HG03135 (cell line): ENCODE results near the gene ENTPD2.
A peak's percentile ranks its signal among the peaks of the same experiment; 100 is the strongest.

Experiments used
- ATAC-seq: cut with Tn5 transposase; IDR thresholded peaks from one replicate; pipeline ENCODE4 v1.9.1; 2021; ENCODE audit warnings: mild to moderate bottlenecking, moderate library complexity; ENCODE audit not compliant: unreplicated experiment

ENTPD2 gene

DNA sequence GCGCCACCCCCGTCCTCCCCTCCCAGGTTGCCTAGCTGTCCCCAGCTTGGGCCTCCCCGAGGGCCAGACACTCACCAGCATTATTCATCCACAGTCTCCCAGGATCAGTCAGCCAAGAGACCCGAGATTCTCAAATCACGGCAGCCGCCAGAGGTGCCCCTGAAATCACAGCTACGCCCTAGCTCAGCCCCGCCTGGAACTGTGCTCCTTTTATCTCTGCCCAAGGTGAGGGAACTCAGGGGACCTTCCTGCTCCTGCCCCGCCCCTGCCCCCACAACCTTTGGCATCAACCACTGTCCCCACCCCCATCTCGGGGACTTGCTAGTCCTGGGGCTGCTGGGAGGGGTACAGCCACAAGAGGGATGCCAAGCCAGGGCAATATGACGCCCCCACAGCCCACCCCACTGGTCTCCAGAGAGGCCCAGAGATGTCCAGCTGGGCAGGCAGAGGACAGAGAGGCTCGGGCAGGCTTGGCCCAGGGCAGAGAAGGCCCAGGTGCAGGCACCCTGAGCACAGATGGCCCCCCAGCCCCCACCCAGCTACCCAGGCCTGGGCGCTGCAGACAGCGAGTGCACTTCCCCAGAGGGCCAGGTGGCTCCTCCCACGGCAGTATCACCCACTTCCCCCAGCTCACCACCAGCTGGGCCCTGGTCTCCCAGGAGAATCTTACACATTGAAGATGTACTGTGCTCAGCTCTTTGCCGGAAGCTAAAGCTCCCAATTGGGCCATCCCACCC lies 21.8 kb downstream of the ENTPD2 start, which contains the start of gene FUT7:
Gene FUT7, minus strand, starts transcription at position 185 of the 737 bp plus-strand sequence. Its CDS starts 97 bp downstream, at position 88.
- no peak for ATAC-seq

GRCh38 chr9:137030538-137031527 lies 23.0 kb downstream of the ENTPD2 start:
- no peak for ATAC-seq

DNA sequence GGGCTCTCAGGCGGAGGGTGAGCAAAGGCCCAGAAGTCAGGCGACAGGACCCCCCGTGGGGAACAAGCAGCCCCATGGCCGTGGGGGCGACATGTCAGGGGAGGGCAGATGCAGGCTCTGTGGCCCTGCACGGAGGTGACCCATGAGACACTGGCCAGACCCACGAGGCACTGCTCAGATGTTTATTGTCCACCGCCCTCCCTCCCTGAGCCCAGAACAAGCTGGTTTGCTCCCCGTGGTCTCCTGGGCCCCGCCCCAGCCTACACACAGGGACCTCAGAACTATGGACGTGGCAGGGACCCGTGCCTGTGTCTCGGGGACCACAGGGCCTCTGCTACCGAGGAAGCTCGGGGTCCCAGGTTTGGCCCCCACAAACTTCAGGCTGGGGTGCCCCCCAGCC lies 23.9 kb downstream of the ENTPD2 start:
- ATAC-seq = no peak

GRCh38 chr9:137029058-137029936 lies 24.6 kb downstream of the ENTPD2 start:
- ATAC-seq = no peak

GRCh38 chr9:137028263-137029057 lies 25.4 kb downstream of the ENTPD2 start:
- peak; percentile 31 for ATAC-seq

DNA sequence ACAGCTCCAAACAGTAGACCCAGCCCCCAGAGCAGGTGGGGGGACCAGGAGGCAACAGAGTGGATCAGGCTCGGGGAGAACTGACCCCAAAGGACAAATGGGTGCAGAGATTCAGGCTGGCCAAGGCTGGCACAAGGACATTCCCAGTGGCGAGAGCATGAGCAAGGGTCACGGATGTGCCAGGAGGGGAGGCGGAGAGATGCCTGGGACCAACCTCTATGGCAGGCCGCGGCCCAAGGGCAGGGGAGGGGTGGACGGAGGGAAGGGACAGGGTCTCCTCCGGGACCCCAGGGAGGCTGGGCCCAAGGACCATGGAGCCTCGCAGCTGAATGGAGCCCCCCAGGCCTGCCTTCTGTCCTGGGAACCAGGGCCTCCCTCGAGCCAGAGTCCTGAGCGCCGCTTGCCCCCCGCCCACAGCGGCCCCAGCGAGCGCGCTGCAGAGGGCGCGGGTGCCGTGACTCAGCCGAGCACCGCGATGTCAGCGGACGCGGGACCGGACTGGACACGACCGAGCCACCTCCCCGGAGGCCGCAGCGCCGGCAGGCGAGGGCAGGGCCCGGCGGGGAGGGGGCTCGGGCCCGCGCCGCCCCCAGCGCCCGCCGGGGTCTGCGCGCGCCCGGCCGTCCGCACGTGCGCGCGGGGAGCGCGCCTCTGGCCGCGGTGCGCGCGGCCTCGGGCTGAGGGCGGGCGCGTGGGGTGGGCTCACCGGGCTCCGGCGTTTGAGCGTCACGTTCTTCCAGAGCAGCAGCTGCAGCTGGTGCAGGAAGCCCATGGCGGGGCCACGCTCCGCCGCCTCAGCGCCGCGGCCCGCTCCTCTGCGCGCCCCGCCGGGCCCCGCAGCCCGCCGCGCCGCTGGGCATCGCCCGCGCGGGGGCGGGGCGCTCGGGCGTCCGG lies 26.2 kb downstream of the ENTPD2 start, which contains the start of gene ABCA2:
Gene ABCA2, minus strand, starts transcription at position 869 of the 894 bp plus-strand sequence. Its CDS starts 97 bp downstream, at position 772.
- no peak for ATAC-seq

DNA sequence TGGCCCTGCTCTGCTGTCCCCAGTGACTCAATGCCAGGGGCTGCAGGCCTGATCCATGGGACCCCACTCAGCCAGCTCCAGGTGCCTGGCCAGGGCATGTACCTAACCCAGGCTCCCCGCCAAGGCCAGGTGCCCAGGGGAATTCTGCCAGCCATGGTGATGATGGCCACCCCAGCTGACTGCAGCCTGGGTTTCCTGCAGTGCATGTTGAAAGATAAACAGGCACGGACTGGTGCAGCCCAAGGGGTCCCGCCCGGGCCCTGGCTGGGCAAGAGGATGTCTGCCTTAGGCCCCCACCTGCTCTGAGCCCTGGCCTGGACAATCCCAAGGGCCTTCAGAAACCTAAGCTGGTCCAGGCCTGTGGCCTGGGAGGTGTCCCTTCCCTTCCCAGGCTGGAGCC lies 27.0 kb downstream of the ENTPD2 start:
- no peak for ATAC-seq

GRCh38 chr9:137026384-137026783 lies 27.5 kb downstream of the ENTPD2 start:
- no peak for ATAC-seq

DNA sequence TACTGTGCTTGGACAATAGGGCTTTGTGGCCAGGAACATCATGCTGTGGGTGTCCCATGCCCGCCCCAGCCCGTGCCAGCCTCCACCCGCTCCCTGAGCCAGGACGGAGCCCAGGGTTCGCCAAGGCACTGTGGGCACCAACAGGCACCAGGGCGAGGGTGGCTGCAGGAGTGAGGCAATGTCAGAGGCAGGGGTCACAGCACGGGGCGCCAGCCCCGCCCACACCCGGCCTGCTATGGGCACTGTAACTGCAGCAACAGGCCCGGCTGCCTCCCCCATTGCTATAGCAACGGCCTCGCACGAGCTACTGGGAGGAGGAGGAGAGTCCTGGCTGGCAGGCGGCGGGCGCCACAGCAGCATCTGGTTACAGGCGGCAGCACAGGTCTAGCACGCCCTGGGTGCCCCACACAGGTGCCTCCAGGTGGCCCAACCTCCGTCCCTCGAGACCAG lies 28.3 kb downstream of the ENTPD2 start:
- no peak for ATAC-seq

DNA sequence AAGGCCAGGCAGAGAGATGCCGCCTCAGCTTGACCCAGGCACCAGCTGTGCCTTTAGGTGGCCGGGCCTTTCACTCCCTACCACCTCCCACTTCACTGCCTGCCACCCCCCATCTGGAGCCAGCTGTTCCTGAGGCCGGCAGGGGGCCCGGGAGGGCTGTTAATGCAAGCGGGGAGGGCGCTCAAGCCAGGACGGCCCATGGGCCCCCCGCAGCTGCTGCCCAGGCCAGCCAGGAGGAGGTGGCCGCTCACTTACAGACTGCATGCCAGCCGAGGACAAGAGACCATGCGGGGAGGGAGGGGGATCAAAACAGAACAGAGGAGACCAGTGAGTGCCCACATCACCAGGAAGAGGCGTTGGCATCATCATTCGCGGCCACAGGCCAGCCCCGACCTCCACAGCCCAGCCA lies 30.3 kb downstream of the ENTPD2 start:
- ATAC-seq = no peak

DNA sequence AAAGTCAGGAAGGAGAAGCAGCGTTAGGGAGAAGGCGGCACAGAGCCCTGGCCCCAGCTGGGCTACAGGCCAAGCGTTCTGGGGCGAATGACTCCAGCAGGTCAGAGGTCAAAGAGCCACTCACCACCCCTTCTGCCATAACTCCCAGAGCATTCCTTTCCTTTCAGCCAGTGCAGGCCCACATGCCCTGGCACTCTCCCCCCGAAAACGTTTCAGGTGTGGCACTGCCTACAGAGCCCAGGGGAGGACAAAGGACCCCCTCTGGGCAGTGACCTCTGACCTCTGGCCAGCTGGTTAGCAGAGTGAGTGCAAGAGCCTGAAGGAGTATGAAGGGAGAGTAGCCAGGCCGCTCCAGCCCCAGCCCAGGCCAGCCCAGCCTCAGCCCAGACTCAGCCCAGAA lies 30.7 kb downstream of the ENTPD2 start:
- no peak for ATAC-seq

GRCh38 chr9:137022662-137023008 lies 31.2 kb downstream of the ENTPD2 start:
- no peak for ATAC-seq

- ATAC-seq = no peak
Measured at GRCh38 chr9:137021979-137022661, 31.7 kb downstream of the ENTPD2 start.

- no peak for ATAC-seq
Measured at GRCh38 chr9:137021568-137021978, 32.3 kb downstream of the ENTPD2 start.

DNA sequence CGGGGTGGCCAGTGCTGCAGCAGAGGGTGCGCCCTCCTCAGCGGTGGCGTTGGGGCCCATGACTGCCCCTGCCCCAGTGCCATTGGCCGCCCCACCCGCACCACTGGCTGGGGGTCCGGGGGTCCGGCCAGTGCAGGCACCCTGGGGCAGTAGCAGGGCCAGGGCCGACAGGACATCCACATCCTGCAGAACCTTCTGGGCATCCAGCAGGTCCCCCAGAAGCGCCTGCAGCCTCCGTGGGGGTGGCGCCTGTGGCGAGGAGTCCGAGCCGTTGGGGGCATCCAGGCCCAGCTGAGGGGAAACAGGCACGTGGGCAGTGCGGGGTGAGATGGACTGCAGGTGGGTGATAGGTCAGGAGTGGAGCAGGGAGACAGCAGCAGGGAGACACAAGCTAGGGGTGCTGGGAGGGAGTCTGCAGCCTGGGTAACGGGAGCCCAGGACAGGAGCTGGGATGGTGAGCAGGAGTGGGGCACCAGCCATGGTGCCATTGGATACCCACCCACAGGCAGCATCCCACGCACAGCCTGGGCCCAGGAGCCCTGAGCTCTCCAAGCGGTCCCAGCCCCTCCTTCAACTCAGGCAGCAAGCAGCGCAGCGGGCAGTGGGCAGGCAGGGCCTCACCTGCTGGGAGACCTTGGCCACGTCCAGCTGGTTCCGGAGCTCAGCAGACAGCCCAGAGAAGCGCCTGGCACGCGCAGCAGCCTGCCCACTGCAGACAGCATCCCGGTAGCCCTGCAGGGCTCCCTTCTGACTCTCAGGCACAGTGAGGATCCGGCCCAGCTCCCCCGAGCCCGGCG lies 32.9 kb downstream of the ENTPD2 start:
- ATAC-seq = no peak

DNA sequence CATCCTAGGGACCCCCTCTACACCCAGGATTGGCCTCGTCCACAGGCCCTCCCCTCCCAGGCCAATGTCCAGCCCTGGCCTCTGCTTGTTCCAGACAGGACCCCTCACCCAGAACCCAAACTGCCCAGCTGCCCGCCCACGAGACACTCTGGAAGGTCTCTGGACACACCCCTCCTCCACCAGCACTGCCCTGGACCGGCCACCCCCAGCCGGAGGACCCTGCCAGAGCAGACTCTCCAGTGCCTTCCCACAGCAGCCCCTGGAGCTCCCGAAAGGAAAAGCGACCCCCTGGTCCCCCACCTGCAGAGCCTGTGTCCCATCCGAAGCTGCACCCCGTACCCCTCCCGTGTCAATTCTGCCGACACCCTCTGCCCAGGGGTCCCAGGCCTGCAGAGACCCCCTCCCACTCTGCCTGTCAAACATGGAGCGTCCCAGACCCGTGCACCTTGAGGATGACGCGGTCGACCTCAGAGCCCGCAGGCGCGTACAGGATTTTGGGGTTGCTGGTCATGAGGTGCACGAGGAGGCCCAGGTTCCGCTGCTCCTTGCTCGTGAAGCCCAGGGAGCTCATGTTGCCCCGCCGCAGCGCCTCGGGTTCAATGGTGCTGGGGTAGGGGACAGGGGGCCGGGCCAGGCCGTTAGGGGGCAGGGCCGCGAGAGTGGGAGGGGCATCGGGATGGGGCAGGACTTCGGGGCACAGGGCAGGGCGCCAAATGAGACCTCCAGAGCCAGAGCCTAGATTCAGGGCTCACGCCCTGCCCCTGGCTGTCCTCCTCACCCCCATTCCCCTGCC lies 33.8 kb downstream of the ENTPD2 start:
- ATAC-seq = no peak
